NCI-H748 (cell line): Measurements from ENCODE around the gene GEMIN4.
"Not testable (repeated sequence)": the region's sequence is repeated elsewhere in the genome, so short reads cannot be mapped to it uniquely, and the experiment has no call there.

Experiments
- DNase-seq: peaks from one replicate; lab custom pipeline; 2025; ENCODE audit not compliant: unreplicated experiment; lab: John Stamatoyannopoulos, UW

Gene GEMIN4

DNA sequence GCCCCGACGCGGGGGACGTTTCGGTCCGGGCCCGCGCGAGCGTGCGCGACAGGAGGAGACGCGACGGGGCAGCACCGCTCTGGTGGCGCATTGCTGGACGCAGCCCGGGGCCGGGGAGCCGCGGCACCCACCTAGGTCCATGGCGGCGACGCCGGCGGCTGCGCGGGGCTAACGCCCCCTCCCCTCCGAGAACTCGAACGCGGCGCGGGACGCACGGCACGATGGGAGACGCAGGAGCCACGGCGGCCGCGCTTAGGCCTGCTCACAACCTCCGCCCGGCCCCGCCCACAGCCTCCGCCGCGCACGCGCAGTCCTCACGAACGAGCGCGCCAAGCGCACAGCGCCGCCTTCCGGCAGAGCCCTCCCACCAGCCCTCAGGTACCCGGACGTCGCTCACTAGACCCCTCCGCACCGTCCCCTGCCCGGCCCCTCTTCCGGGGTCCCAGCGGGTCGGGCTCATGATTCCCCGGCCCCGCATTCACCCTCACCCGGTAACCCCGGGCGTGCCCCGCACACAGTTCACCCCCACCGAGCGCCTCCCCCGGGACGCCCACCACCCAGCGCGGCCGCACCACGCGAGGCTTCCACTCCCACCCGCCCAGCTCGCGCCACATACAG, at the start of gene GEMIN4:
Gene GEMIN4 (minus strand): TSS at position 263 of the 618 bp plus-strand sequence. CDS start 122 bp downstream, at position 141.
- peak; percentile 96 for DNase-seq

- no peak for DNase-seq
Observed at GRCh38 chr17:801660-802059, 49.6 kb upstream of the GEMIN4 start.

GRCh38 chr17:800446-801242, 48.6 kb upstream of the GEMIN4 start:
- DNase-seq = no peak

- DNase-seq = no peak
Observed at GRCh38 chr17:799261-799660, 47.2 kb upstream of the GEMIN4 start.

DNA sequence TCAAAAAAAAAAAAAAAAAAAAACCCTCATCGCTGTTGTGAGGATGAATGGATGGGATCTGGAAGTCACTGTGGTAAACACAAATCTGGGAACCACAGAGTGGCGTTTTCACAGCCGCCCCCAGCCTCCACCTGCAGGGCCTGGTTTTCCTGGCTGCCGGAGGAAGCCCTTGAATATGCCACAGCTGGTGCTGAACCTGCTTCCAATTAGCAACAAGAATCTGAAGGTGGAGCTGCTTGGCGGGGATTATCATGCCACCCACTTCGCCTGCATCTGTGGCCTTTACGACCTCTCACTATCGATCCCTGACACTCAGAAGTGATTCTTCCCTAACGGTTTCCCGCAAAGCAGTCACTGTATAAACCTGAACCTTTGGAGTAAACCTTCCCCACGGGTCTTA, 46.2 kb upstream of the GEMIN4 start:
- no peak for DNase-seq

GRCh38 chr17:797236-797840, 45.3 kb upstream of the GEMIN4 start:
- no peak for DNase-seq

DNA sequence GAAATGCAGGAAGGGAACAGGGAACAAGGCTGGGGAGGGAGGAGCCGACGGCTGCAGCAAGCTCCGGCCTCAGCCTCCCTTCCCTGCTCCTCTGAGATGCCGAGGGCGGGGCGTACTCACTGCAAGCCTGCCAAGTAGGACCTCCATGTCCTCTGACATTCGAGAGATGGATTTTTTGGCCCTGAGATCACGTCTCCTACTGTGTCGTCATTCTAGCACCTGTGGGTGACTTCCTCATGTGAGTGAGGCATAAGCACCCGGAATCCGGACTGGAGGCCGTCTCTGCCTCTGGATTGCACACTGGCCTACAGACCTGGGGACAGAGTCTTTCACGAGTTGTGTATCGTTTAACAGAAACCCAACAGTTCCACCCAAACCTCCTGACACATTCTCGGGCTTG, 44.5 kb upstream of the GEMIN4 start:
- DNase-seq = no peak

- DNase-seq = no peak
Observed at GRCh38 chr17:795721-796120, 43.7 kb upstream of the GEMIN4 start.

DNA sequence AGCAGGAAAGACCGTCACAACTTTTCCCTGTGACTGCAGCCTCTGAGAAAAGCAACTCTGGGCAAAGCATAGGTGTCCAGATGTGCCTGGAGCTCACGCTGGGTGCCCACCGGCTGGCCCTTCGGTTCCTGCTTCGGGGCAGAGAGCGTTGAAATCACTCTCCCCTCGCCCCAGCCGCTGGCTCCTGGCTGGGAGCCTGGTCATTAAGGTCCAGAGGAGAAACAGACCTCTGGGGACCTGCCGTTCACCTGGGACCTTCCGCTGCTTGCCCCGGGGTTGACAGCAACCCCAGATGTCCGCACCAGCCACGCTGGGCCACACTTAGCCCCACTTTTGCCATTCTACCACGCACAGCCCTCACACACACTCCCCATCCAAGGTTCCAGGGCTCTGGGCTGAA, 43.2 kb upstream of the GEMIN4 start:
- no peak for DNase-seq

DNA sequence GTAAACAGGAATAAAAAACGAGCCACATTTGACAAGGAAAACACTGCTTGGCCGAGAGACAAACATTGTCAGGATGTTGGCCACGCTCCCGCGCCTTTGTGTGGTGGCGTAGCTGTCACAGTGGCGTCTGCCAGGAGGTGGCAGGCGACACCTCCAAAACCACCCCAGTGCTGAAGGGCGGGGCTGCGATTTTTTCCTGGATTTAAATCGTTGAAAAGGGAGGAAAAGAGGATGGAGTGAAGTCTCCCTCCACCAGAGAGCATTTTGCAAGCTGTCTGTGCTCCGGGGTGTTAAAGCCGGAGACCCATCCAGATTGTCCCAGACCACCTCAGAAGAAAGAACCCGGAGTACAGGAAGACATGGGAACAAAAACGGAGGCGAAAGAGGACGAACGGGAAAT, 42.8 kb upstream of the GEMIN4 start:
- DNase-seq = peak; percentile 84

DNA sequence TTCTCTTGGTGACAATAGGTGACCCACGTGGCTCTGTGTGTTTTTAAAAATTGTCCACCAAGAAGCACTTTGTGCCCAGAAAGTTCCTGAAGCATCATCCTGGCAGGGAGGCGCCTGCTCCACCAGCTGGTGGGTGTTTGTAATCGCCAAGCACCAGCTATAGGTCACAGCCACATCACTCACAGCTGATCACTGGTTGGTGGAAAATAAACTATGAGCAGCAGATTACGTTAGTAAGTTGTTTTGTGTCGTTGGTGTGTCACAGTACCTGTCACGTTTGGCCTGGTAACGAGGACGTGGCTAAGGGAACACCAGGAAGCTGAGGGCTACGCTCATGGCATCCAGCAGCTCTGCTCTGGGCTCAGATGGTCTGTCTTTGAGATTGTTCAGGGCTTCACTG, 40.2 kb upstream of the GEMIN4 start:
- no peak for DNase-seq

- DNase-seq = no peak
Observed at GRCh38 chr17:791829-792228, 39.8 kb upstream of the GEMIN4 start.

DNA sequence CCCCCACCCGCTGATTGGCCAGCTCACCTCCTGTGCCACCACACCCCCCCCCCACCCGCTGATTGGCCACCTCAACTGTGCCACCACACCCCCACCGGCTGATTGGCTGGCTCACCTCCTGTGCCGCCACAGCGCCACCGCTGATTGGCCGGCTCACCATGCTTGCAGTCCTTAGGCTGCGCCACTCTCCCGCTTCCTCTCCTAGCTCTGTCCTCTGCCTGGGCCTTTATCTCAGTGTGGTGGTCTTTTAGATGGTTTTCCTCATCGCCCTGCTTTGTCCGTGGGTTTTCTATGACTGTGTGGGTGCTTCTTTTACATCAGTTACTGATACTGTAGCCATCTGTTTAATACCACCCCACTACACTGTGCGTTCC, 38.8 kb upstream of the GEMIN4 start:
- DNase-seq = not testable (repeated sequence)

DNA sequence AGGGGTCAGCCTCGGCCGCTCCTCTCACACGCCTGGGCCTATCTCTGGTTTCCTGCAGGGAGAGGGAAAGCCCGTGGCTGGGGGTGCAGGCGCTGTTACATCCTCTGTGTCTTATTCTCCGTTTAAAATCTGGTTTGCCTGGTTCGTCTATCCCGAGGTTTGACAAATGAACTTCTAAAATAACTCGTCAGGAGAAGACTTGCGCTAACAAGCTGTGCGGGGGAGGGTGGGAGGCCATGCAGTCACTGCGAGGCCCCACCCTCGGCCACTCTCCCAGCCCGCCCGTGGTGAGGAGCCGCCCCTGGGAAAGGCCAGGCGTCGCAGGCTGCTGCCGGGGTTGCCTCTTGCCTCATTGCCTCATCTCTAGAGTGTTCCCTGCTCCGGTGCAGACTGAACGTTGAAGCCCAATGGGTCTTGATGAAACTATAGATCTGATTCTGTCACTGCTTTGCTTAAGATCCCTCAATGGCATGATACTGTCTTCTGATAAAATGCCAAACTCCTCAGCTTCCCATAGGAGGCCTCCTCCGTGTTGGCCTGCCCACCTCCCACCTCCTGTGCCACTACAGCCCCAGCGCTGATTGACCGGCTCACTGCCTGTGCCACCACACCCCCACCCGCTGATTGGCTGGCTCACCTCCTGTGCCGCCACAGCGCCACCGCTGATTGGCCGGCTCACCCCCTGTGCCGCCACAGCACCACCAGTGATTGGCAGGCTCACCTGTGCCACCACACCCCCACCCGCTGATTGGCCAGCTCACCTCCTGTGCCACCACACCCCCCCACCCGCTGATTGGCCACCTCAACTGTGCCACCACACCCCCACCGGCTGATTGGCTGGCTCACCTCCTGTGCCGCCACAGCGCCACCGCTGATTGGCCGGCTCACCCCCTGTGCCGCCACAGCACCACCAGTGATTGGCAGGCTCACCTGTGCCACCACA, 38.1 kb upstream of the GEMIN4 start:
- not testable (repeated sequence) for DNase-seq

DNA sequence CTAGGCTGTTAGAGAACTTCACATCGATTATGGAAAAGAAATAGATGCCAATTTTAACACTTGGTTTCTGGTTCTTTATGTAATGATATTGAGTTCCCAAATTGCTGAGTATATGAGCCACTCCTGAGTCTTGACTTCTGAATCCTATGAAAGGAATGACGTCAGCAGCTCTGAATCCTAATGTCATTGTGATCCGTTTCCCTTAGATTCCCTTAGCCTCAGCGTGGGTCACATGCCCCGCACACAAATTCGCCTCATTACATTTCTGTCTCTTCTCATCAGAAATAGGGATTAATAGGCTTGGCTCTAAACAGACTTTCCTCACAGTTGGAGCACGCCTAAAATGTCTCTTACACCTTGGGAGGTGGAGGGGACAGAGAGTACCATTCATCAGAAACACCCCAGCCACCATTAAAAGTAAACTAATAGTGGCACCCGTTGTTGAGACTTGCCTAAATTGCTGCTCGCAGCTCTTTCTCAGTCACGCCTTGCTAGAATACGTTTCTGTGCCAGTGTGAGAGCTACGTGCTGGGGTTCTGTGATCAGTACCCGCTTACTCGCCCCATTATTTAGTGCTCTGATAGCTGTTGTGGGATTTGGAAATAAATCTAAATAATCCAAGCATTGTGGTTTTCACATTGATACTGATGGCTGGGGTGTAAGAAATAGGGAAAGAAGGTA, 37.2 kb upstream of the GEMIN4 start:
- DNase-seq = no peak

- DNase-seq = no peak
Observed at GRCh38 chr17:788551-788950, 36.5 kb upstream of the GEMIN4 start.

DNA sequence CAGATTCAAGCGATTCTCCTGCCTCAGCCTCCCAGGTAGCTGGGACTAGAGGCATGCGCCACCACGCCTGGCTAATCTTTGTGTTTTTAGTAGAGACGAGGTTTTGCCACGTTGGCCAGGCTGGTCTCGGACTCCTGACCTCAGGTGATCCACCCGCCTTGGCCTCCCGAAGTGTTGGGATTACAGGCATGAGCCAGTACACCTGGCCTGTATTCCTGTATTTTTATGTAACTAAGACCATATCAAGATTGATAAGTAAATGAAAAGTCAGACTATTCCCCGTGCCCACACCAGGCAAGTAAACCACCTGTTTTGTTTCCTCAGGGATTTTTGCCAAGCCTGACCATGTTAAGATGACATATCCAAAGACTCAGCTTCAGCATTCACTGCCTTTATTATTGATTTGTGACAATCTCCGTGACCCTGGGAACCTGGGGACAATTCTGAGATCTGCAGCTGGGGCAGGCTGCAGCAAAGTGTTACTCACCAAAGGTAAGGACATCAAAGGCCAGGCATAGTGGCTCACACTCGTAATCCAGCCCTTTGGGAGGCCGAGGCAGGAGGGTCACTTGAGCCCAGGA, 35.7 kb upstream of the GEMIN4 start:
- no peak for DNase-seq

DNA sequence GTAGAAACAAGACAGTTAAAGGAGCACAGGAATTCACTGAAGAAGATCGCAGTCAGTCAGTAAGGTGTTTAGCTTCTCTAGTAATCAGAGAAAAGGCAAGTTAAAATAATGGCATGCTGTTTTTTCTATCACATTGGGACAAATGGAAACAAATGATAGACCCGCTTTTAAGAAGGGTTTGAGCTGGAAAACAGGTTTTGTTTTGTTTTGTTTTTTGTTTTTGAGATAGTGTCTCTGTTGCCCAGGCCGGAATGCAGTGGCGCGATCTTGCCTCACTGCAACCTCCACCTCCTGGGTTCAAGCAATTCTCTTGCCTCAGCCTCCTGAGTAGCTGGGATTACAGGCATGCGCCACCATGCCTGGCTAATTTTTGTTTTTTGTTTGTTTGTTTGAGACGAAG, 33.8 kb upstream of the GEMIN4 start:
- not testable (repeated sequence) for DNase-seq

DNA sequence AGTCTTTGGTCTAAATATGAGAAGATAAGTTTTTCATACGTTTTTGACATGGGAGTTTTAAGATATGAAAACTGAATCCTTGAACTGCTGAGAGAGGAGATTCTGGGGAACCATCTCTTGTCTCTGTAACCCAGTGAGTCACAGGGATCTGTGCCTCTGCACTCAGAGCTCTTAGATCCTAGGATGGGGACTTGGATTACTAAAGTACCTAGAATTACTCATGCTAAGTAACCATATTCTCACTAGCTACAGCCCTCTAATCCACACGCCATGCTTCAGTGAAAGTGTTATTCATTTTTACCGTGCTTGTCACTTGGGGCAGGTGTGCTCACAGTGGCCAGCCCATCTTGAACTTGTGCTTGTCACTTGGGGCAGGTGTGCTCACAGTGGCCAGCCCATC, 32.1 kb upstream of the GEMIN4 start:
- no peak for DNase-seq
